Gastroesophageal sphincter (tissue), 3 donors: ENCODE data around the gene ZNF555.

ENCODE experiments used
- EP300 ChIP-seq: sonication (generic); formaldehyde crosslinking; IDR thresholded peaks from one replicate; pipeline ENCODE4 v1.6.1; 2017; ENCODE audit warnings: antibody characterized with exemption, mild to moderate bottlenecking
- POLR2A ChIP-seq, 2 donors: fragments of 450-650 bp; IDR thresholded peaks; one replicate each; pipeline ENCODE4 v1.6.1; 2017; ENCODE audit warnings: antibody characterized with exemption in 2 of 2, mild to moderate bottlenecking in 2 of 2, moderate library complexity in 1 of 2
- TF ChIP-seq, protein P1 (sequence below), 4 experiments: fragments of 200-600 bp in 2 of 4; fragments of 450-650 bp in 2 of 4; sonication (generic) in 1 of 4; IDR thresholded peaks; one replicate each; pipeline ENCODE4 v1.5.1; 2017 to 2019; ENCODE audit warnings: antibody characterized with exemption in 4 of 4, mild to moderate bottlenecking in 2 of 4, moderate library complexity in 2 of 4

DNA sequence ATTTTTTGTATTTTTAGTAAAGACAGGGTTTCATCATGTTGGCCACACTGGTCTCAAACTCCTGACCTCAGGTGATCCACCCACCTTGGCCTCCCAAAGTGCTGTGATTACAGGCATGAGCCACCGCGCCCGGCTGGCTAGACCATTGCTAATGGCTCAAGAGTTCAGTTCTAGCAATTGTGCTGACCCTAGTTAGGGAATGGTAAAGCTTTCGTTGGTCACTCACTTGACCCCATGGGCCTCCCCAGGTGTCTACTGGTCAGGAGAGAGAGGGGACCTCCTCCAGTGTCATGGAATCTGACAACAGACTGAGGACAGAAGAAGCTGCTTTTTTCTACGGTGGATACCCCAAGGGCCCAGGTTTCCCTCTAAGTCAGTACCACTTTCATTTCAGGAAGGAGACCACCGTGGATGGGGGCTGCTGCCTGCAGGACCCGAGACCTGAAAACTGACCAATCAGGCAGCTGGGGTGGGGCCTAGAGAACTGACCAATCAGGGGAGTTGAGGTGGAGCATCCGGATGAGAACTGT lies 25.3 kb downstream of the ZNF555 start:
- TF ChIP-seq EP300 = no peak
- TF ChIP-seq, protein P1, sequence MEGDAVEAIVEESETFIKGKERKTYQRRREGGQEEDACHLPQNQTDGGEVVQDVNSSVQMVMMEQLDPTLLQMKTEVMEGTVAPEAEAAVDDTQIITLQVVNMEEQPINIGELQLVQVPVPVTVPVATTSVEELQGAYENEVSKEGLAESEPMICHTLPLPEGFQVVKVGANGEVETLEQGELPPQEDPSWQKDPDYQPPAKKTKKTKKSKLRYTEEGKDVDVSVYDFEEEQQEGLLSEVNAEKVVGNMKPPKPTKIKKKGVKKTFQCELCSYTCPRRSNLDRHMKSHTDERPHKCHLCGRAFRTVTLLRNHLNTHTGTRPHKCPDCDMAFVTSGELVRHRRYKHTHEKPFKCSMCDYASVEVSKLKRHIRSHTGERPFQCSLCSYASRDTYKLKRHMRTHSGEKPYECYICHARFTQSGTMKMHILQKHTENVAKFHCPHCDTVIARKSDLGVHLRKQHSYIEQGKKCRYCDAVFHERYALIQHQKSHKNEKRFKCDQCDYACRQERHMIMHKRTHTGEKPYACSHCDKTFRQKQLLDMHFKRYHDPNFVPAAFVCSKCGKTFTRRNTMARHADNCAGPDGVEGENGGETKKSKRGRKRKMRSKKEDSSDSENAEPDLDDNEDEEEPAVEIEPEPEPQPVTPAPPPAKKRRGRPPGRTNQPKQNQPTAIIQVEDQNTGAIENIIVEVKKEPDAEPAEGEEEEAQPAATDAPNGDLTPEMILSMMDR (IDR thresholded peaks at IDR 0.05) = no peak
- no peak for TF ChIP-seq POLR2A (IDR thresholded peaks at IDR 0.05)
